SK-N-SH (cell line): Measurements from ENCODE around the gene RIN2. TPM values are rescaled to one million over a fixed set of nuclear protein-coding genes. Genes with fewer than 3 reads are reported as not detected.

Experiments used
- CTCF ChIA-PET: fragments of 300-600, 350-600 bp; formaldehyde crosslinking; extraction: SDS; loops from one replicate; lab custom pipeline; 2021; lab: Yijun Ruan, JAX
- POLR2A ChIA-PET: fragments of 350-600 bp; sonication (Branson Sonifier 250); formaldehyde crosslinking; extraction: SDS; loops from one replicate; lab custom pipeline; 2020; ENCODE audit warnings: antibody characterized with exemption, inconsistent platforms; lab: Yijun Ruan, JAX
- DNase-seq: peaks from one replicate; pipeline ENCODE4 v3.0.0; 2012
- H2AFZ ChIP-seq: fragments of 200-600 bp; sonication (generic); 2 replicates; pipeline ENCODE4 v1.8.1; 2016; ENCODE audit warnings: antibody characterized with exemption, mild to moderate bottlenecking, low read depth
- H3F3A ChIP-seq: fragments of 200-600 bp; sonication (generic); replicated peaks from 2 replicates; pipeline ENCODE3; 2016; ENCODE audit warnings: antibody characterized with exemption, mild to moderate bottlenecking; ENCODE audit not compliant: insufficient read depth
- H3K27ac ChIP-seq, 2 experiments: fragments of 200-500 bp in 1 of 2; fragments of 200-600 bp in 1 of 2; sonication (Bioruptor generic) in 1 of 2; sonication (generic), shearing (Covaris generic) in 1 of 2; 2 replicates each; pipeline versions ENCODE4 v1.5.1 to v1.6.1; 2014 to 2016; ENCODE audit warnings: low read depth in 2 of 2, inconsistent platforms in 1 of 2, low read length in 1 of 2, mild to moderate bottlenecking in 1 of 2, mixed read lengths in 1 of 2
- H3K27me3 ChIP-seq: fragments of 200-600 bp; sonication (generic), shearing (Covaris generic); 2 replicates; pipeline ENCODE4 v1.6.1; 2016; ENCODE audit warnings: mixed run types; ENCODE audit not compliant: insufficient read depth
- H3K36me3 ChIP-seq, 2 experiments: fragments of 200-500 bp in 1 of 2; fragments of 200-600 bp in 1 of 2; sonication (Bioruptor generic) in 1 of 2; sonication (generic) in 1 of 2; replicated peaks in 1 of 2; 2 replicates each; pipeline versions ENCODE3 to v1.5.1; 2014 to 2016; ENCODE audit warnings: low read length in 1 of 2, mild to moderate bottlenecking in 1 of 2; ENCODE audit not compliant: insufficient read depth in 2 of 2, control insufficient read depth in 1 of 2
- H3K4me1 ChIP-seq, 2 experiments: fragments of 200-500 bp in 1 of 2; fragments of 200-600 bp in 1 of 2; sonication (Bioruptor generic) in 1 of 2; sonication (generic), shearing (Covaris generic) in 1 of 2; 2 replicates each; pipeline versions ENCODE4 v1.5.1 to v1.6.1; 2014 to 2016; ENCODE audit warnings: low read depth in 1 of 2, low read length in 1 of 2, mixed run types in 1 of 2; ENCODE audit not compliant: insufficient read depth in 2 of 2, control insufficient read depth in 1 of 2
- H3K4me2 ChIP-seq: fragments of 200-600 bp; sonication (generic), shearing (Covaris generic); 2 replicates; pipeline ENCODE4 v1.6.1; 2017; ENCODE audit warnings: mixed run types
- H3K4me3 ChIP-seq, 2 experiments: fragments of 200-500 bp in 1 of 2; fragments of 200-600 bp in 1 of 2; sonication (Bioruptor generic) in 1 of 2; sonication (generic), shearing (Covaris generic) in 1 of 2; 2 replicates each; pipeline versions ENCODE4 v1.5.1 to v1.8.1; 2014 to 2016; ENCODE audit warnings: low read depth in 2 of 2, inconsistent platforms in 1 of 2, low read length in 1 of 2, mild to moderate bottlenecking in 1 of 2, mixed read lengths in 1 of 2, moderate library complexity in 1 of 2
- H3K79me2 ChIP-seq: fragments of 200-600 bp; sonication (generic); 2 replicates; pipeline ENCODE4 v1.8.1; 2017; ENCODE audit warnings: mild to moderate bottlenecking; ENCODE audit not compliant: insufficient read depth
- H3K9ac ChIP-seq: fragments of 200-600 bp; sonication (generic); 2 replicates; pipeline ENCODE4 v1.6.1; 2017; ENCODE audit warnings: mixed run types
- H3K9me2 ChIP-seq: fragments of 200-600 bp; sonication (generic); 2 replicates; pipeline ENCODE4 v1.6.1; 2017; ENCODE audit warnings: mixed run types
- H3K9me3 ChIP-seq: fragments of 200-600 bp; sonication (generic); 2 replicates; pipeline ENCODE4 v1.6.1; 2017; ENCODE audit warnings: mixed run types, mild to moderate bottlenecking, moderate library complexity
- H4K20me1 ChIP-seq: fragments of 200-600 bp; sonication (generic); 2 replicates; pipeline ENCODE4 v1.6.1; 2017; ENCODE audit warnings: mild to moderate bottlenecking, mixed run types; ENCODE audit not compliant: insufficient read depth
- CHD2 ChIP-seq: fragments of 150-350 bp; IDR thresholded peaks from 2 replicates; pipeline ENCODE4 v1.6.1; 2018; ENCODE audit warnings: low read length; ENCODE audit not compliant: partially characterized antibody
- ELF1 ChIP-seq: IDR thresholded peaks from 2 replicates; pipeline ENCODE4 v1.4.0; 2012
- EP300 ChIP-seq, 2 experiments: IDR thresholded peaks; 2 replicates each; pipeline versions ENCODE4 v1.4.0 to v1.6.1; 2012; ENCODE audit warnings: borderline replicate concordance in 1 of 2, low read depth in 1 of 2, low read length in 1 of 2
- EZH2phosphoT487 ChIP-seq: fragments of 200-600 bp; sonication (generic); IDR thresholded peaks from 2 replicates; pipeline ENCODE4 v1.6.1; 2017; ENCODE audit warnings: low read depth, mixed run types, mild to moderate bottlenecking, antibody characterized with exemption, moderate library complexity, borderline replicate concordance
- FOXM1 ChIP-seq: IDR thresholded peaks from 2 replicates; pipeline ENCODE4 v1.4.0; 2012; ENCODE audit warnings: low read depth, mild to moderate bottlenecking
- GABPA ChIP-seq: IDR thresholded peaks from 2 replicates; pipeline ENCODE4 v1.4.0; 2012; ENCODE audit warnings: low read depth, mild to moderate bottlenecking
- GATA2 ChIP-seq: sonication (generic); formaldehyde crosslinking; IDR thresholded peaks from 2 replicates; pipeline ENCODE4 v1.5.0; 2020; ENCODE audit warnings: mild to moderate bottlenecking, missing genetic modification reagents
- JUND ChIP-seq: IDR thresholded peaks from 2 replicates; pipeline ENCODE4 v1.4.0; 2012
- MAX ChIP-seq: IDR thresholded peaks from 2 replicates; pipeline ENCODE4 v1.4.0; 2012; ENCODE audit warnings: low read depth
- MEF2A ChIP-seq: IDR thresholded peaks from 2 replicates; pipeline ENCODE4 v1.4.0; 2012; ENCODE audit warnings: low read depth, borderline replicate concordance
- NFIC ChIP-seq: IDR thresholded peaks from 2 replicates; pipeline ENCODE4 v1.4.0; 2012; ENCODE audit warnings: borderline replicate concordance
- PBX3 ChIP-seq: IDR thresholded peaks from 2 replicates; pipeline ENCODE4; 2012
- POLR2AphosphoS5 ChIP-seq: IDR thresholded peaks from 2 replicates; pipeline ENCODE4 v1.6.1; 2012; ENCODE audit warnings: low read depth, low read length
- RAD21 ChIP-seq: IDR thresholded peaks from 2 replicates; pipeline ENCODE4 v1.6.1; 2012; ENCODE audit warnings: mild to moderate bottlenecking, low read length
- RCOR1 ChIP-seq: fragments of 150-350 bp; IDR thresholded peaks from 2 replicates; pipeline ENCODE4 v1.6.1; 2017; ENCODE audit warnings: antibody characterized with exemption, low read length
- RFX5 ChIP-seq: IDR thresholded peaks from 2 replicates; pipeline ENCODE4 v1.6.1; 2012; ENCODE audit warnings: mild to moderate bottlenecking, improper control_type of control experiment, low read length
- RXRA ChIP-seq: IDR thresholded peaks from 2 replicates; pipeline ENCODE4 v1.4.0; 2012; ENCODE audit warnings: low read depth, mild to moderate bottlenecking, borderline replicate concordance
- TEAD4 ChIP-seq: IDR thresholded peaks from 2 replicates; pipeline ENCODE4 v1.4.0; 2012; ENCODE audit warnings: mild to moderate bottlenecking, borderline replicate concordance; ENCODE audit not compliant: insufficient read depth
- USF1 ChIP-seq: IDR thresholded peaks from 2 replicates; pipeline ENCODE4 v1.4.0; 2012; ENCODE audit warnings: low read depth, borderline replicate concordance
- USF2 ChIP-seq: fragments of 150-350 bp; IDR thresholded peaks from 2 replicates; pipeline ENCODE4 v1.6.1; 2017; ENCODE audit warnings: antibody characterized with exemption, low read length, low read depth, borderline replicate concordance
- WGBS: methylation state at CpG from one replicate; pipeline ENCODE4 v1.1.6; 2017; ENCODE audit warnings: low lambda C conversion rate; 5-methylcytosine and 5-hydroxymethylcytosine counted together
- polyA plus RNA-seq, 3 experiments: library from polyadenylated mRNA; depleted of rRNA; stranded (reverse); fragments of >200 nt; gene quantifications; 2 replicates each; pipeline ENCODE4 v1.2.3, GENCODE V29; 2012
- TF ChIP-seq, protein P1 (sequence below): IDR thresholded peaks from 2 replicates; pipeline ENCODE4 v1.6.1; 2012; ENCODE audit warnings: mild to moderate bottlenecking, low read depth, low read length, moderate library complexity
- TF ChIP-seq, protein P2 (sequence below): IDR thresholded peaks from 2 replicates; pipeline ENCODE4 v1.4.0; 2012; ENCODE audit warnings: low read depth, borderline replicate concordance

The RIN2 gene
- polyA plus RNA-seq, 1 of the 3 experiments (the other 2 are of a cell fraction), result 6.8 TPM

DNA sequence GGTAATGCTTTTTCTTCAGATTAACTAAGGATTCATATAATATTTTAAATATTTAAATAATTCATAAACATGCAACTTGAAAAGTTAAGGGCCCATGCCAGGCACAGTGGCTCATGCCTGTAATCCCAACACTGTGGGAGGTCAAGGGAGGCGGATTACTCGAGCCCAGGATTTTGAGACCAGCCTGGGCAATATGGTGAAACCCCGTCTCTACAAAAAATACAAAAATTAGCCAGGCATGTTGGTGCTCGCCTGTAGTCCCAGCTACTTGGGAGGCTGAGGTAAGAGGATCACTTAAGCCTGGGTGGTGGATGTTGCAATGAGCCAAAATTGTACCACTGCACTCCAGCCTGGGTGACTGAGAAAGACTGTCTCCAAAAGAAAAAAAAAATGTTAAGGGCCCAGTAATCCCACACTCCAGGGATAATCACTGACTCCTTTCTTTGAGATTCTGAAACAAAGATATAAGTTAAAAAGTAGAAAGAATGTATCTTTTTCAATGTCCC, 7.9 kb upstream of the RIN2 start (continued):
- TF ChIP-seq, protein P1, sequence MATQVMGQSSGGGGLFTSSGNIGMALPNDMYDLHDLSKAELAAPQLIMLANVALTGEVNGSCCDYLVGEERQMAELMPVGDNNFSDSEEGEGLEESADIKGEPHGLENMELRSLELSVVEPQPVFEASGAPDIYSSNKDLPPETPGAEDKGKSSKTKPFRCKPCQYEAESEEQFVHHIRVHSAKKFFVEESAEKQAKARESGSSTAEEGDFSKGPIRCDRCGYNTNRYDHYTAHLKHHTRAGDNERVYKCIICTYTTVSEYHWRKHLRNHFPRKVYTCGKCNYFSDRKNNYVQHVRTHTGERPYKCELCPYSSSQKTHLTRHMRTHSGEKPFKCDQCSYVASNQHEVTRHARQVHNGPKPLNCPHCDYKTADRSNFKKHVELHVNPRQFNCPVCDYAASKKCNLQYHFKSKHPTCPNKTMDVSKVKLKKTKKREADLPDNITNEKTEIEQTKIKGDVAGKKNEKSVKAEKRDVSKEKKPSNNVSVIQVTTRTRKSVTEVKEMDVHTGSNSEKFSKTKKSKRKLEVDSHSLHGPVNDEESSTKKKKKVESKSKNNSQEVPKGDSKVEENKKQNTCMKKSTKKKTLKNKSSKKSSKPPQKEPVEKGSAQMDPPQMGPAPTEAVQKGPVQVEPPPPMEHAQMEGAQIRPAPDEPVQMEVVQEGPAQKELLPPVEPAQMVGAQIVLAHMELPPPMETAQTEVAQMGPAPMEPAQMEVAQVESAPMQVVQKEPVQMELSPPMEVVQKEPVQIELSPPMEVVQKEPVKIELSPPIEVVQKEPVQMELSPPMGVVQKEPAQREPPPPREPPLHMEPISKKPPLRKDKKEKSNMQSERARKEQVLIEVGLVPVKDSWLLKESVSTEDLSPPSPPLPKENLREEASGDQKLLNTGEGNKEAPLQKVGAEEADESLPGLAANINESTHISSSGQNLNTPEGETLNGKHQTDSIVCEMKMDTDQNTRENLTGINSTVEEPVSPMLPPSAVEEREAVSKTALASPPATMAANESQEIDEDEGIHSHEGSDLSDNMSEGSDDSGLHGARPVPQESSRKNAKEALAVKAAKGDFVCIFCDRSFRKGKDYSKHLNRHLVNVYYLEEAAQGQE, result no peak
- TF ChIP-seq, protein P2, sequence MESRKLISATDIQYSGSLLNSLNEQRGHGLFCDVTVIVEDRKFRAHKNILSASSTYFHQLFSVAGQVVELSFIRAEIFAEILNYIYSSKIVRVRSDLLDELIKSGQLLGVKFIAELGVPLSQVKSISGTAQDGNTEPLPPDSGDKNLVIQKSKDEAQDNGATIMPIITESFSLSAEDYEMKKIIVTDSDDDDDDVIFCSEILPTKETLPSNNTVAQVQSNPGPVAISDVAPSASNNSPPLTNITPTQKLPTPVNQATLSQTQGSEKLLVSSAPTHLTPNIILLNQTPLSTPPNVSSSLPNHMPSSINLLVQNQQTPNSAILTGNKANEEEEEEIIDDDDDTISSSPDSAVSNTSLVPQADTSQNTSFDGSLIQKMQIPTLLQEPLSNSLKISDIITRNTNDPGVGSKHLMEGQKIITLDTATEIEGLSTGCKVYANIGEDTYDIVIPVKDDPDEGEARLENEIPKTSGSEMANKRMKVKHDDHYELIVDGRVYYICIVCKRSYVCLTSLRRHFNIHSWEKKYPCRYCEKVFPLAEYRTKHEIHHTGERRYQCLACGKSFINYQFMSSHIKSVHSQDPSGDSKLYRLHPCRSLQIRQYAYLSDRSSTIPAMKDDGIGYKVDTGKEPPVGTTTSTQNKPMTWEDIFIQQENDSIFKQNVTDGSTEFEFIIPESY, result no peak
- TF ChIP-seq EZH2phosphoT487 (no peak), RXRA (no peak)
- TF ChIP-seq, all 33 proteins: peak for 0

DNA sequence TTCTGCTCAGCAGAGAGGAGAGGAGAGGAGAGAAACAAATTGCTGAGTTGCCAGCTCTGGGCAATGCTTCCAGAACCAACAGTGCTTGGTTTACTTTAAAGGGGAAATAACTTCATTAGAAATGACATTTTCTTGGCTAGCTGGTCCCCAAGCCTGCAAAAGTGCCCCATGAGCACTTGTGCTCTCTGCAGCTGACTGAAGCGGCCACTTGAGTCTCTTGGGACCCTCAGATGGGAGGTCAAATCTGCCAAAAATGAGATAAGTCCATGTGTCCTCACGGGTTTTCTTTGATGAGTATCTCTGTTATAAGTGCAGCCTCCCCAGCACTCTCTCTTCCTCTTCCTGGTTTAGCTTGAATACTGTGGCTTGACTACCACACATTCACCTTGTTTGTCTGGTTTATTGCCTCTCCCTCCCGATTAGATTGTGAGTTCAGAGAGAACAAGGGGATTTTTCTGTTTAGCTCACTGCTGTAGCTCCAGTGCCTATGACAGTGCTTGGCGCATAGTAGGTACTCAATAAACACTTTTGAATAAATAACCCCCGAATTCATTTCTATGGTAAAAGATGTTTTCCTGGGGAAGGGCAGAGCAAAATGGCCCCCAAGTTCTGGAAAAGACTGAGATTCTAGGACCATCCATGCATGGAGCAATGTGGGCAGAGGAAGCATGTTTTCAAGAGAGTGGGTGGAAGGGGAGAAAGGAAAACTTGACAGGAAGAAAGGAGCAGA, 7.0 kb upstream of the RIN2 start:
- Histone ChIP-seq H3F3A (no peaks in the 10 kb centered on the region), H3K9me2 (no peaks in the 10 kb centered on the region), H3K4me3 (no peak overlapping the region), H2AFZ (no peak overlapping the region), H3K27me3 (no peaks in the 10 kb centered on the region), H3K4me1 (peaks cover 0 to 7% of the 10 kb centered on the region in 2 experiments; a peak in 1 of 4 replicates), H3K79me2 (no peaks in the 10 kb centered on the region), H3K9ac (no peak overlapping the region), H4K20me1 (no peaks in the 10 kb centered on the region), H3K4me2 (no peak overlapping the region), H3K9me3 (no peaks in the 10 kb centered on the region), H3K36me3 (no peaks in the 10 kb centered on the region), H3K27ac (no peak overlapping the region)
- WGBS, result 28% methylated on average over 5 of the region's 5 CpGs
- CTCF ChIA-PET, result interaction anchor here (0.9 to 1.4 kb wide), 4 partner anchors 14 to 244 kb away, joined by 3 read pairs; no protein-coding TSS in a partner anchor
- peak; percentile 26 for DNase-seq
- POLR2A ChIA-PET, result no interaction called here
- peak in 1 of 2 experiments; percentile 33; a peak in 1 of 4 replicates for TF ChIP-seq EP300 (IDR thresholded peaks at IDR 0.05; ENCODE audit: borderline replicate concordance in 1 of 2, low read depth in 1 of 2, low read length in 1 of 2)
- no peak for TF ChIP-seq MAX
- TF ChIP-seq TEAD4, result no peak
- no peak for TF ChIP-seq FOXM1
- no peak for TF ChIP-seq ELF1
- no peak for TF ChIP-seq JUND
- TF ChIP-seq MEF2A, result no peak
- TF ChIP-seq CHD2, result no peak
- TF ChIP-seq NFIC, result peak; percentile 85
- no peak for TF ChIP-seq USF1
- no peak for TF ChIP-seq RFX5
- TF ChIP-seq EZH2phosphoT487, result no peak
- no peak for TF ChIP-seq RCOR1
- no peak for TF ChIP-seq RAD21
- TF ChIP-seq PBX3, result peak; percentile 82
- TF ChIP-seq GATA2 (CRISPR knock-in tag), result no peak
- TF ChIP-seq GABPA, result no peak
- 0 out of 2 replicates have a peak, but pooled peaks have one; percentile 31 for TF ChIP-seq POLR2AphosphoS5
- no peak for TF ChIP-seq USF2
